MM.1S (cell line): ENCODE data around the gene COMT.

ENCODE experiments used
- CTCF ChIP-seq: fragments of 300-600 bp; sonication (generic); IDR thresholded peaks from 2 replicates; pipeline ENCODE4 v1.5.1; 2016; ENCODE audit warnings: antibody characterized with exemption, low read length, mixed read lengths
- EZH2 ChIP-seq: fragments of 300-600 bp; sonication (generic); optimal IDR thresholded peaks from 2 replicates; pipeline ENCODE3; 2017; ENCODE audit warnings: low read depth, mild to moderate bottlenecking, antibody characterized with exemption, low read length, mixed read lengths
- EZH2phosphoT487 ChIP-seq: fragments of 300-600 bp; sonication (generic); IDR thresholded peaks from 2 replicates; pipeline ENCODE4 v1.6.1; 2018; ENCODE audit warnings: antibody characterized with exemption, low read length

GRCh38 chr22:19974268-19974861, 32.8 kb downstream of the COMT start:
- TF ChIP-seq CTCF (no peak), EZH2phosphoT487 (no peak), EZH2 (no peak)
